Measurements from ENCODE around the gene TTC39B. TPM values are rescaled to one million over a fixed set of nuclear protein-coding genes. Genes with fewer than 3 reads are reported as not detected.

Gene TTC39B
- total RNA-seq, 1 donor from 2014 or later, result 6.6 TPM

GRCh38 chr9:15150939-15151338, 156.1 kb downstream of the TTC39B start:
- H3K36me3 Mint-ChIP-seq (ENCODE audit: insufficient read depth), result no peaks in the 10 kb centered on the region
- peaks cover 14% of the 10 kb centered on the region for H3K4me1 Mint-ChIP-seq (ENCODE audit: low read depth)
- no peak overlapping the region for H3K4me3 Mint-ChIP-seq (ENCODE audit: low read depth)
- no peak overlapping the region for H3K27ac Mint-ChIP-seq
- peaks cover 2% of the 10 kb centered on the region for H3K9me3 Mint-ChIP-seq (ENCODE audit: low read depth)
- no peaks in the 10 kb centered on the region for H3K27me3 Mint-ChIP-seq
- TF ChIP-seq CTCF (IDR thresholded peaks at IDR 0.05; ENCODE audit: unreplicated experiment), result no peak
- no peak for DNase-seq (ENCODE audit: low spot score, unreplicated experiment)

- H3K27ac Mint-ChIP-seq, result no peak overlapping the region
- TF ChIP-seq CTCF (IDR thresholded peaks at IDR 0.05; ENCODE audit: unreplicated experiment), result no peak
Measured at GRCh38 chr9:15149450-15149849, 157.6 kb downstream of the TTC39B start.

GRCh38 chr9:15146268-15146700, 160.7 kb downstream of the TTC39B start:
- Mint-ChIP-seq H3K27ac (no peak overlapping the region), H3K36me3 (ENCODE audit: insufficient read depth) (no peaks in the 10 kb centered on the region), H3K27me3 (no peaks in the 10 kb centered on the region), H3K9me3 (ENCODE audit: low read depth) (no peaks in the 10 kb centered on the region), H3K4me1 (ENCODE audit: low read depth) (peaks cover 11% of the 10 kb centered on the region), H3K4me3 (ENCODE audit: low read depth) (no peak overlapping the region)
- TF ChIP-seq CTCF (IDR thresholded peaks at IDR 0.05; ENCODE audit: unreplicated experiment), result no peak
- no peak for DNase-seq (ENCODE audit: low spot score, unreplicated experiment)

More at GRCh38 chr9:15149450-15149849, 157.6 kb downstream of the TTC39B start:
- no peak for DNase-seq (ENCODE audit: low spot score, unreplicated experiment)
- Mint-ChIP-seq H3K27me3 (no peaks in the 10 kb centered on the region), H3K9me3 (ENCODE audit: low read depth) (no peaks in the 10 kb centered on the region), H3K36me3 (ENCODE audit: insufficient read depth) (no peaks in the 10 kb centered on the region), H3K4me1 (ENCODE audit: low read depth) (peaks cover 11% of the 10 kb centered on the region), H3K4me3 (ENCODE audit: low read depth) (no peak overlapping the region)

- no peaks in the 10 kb centered on the region for H3K9me3 Mint-ChIP-seq (ENCODE audit: low read depth)
- H3K4me1 Mint-ChIP-seq (ENCODE audit: low read depth), result peaks cover 14% of the 10 kb centered on the region
- H3K4me3 Mint-ChIP-seq (ENCODE audit: low read depth), result no peak overlapping the region
- no peak overlapping the region for H3K27ac Mint-ChIP-seq
- no peak for TF ChIP-seq CTCF (IDR thresholded peaks at IDR 0.05; ENCODE audit: unreplicated experiment)
- H3K27me3 Mint-ChIP-seq, result no peaks in the 10 kb centered on the region
- H3K36me3 Mint-ChIP-seq (ENCODE audit: insufficient read depth), result no peaks in the 10 kb centered on the region
- DNase-seq (ENCODE audit: low spot score, unreplicated experiment), result no peak
Measured at GRCh38 chr9:15144622-15145061, 162.4 kb downstream of the TTC39B start.

- H3K27ac Mint-ChIP-seq, result no peak overlapping the region
- no peak for DNase-seq (ENCODE audit: low spot score, unreplicated experiment)
- no peaks in the 10 kb centered on the region for H3K27me3 Mint-ChIP-seq
- peaks cover 17% of the 10 kb centered on the region for H3K4me1 Mint-ChIP-seq (ENCODE audit: low read depth)
- no peak overlapping the region for H3K4me3 Mint-ChIP-seq (ENCODE audit: low read depth)
- H3K9me3 Mint-ChIP-seq (ENCODE audit: low read depth), result no peaks in the 10 kb centered on the region
- no peaks in the 10 kb centered on the region for H3K36me3 Mint-ChIP-seq (ENCODE audit: insufficient read depth)
- TF ChIP-seq CTCF (IDR thresholded peaks at IDR 0.05; ENCODE audit: unreplicated experiment), result peak; percentile 86
Measured at GRCh38 chr9:15142878-15143534, 164.0 kb downstream of the TTC39B start.

Data from progenitor cell of endocrine pancreas (in vitro differentiated cells).